ENCODE measurements around the gene STX18. TPM values are rescaled to one million over a fixed set of nuclear protein-coding genes. Genes with fewer than 3 reads are reported as not detected.

Gene STX18
- total RNA-seq, 4 donors from 2014 or later: 19.2 to 27.4 (median 20.7) TPM

GRCh38 chr4:4529392-4529791 lies 12.5 kb downstream of the STX18 start:
- Histone ChIP-seq H3K4me1 (peaks cover 0 to 8% of the 10 kb centered on the region in 2 donors), H3K27ac (no peak overlapping the region), H3K4me3 (no peak overlapping the region), H3K27me3 (no peaks in the 10 kb centered on the region), H3K36me3 (no peaks in the 10 kb centered on the region), H3K9me3 (no peaks in the 10 kb centered on the region)
- TF ChIP-seq POLR2A (IDR thresholded peaks at IDR 0.05): no peak
- TF ChIP-seq CTCF (IDR thresholded peaks at IDR 0.05 in 4 of 5, conservative IDR thresholded peaks at IDR 0.05 in 1 of 5): no peak
- in situ Hi-C loops (cut with MboI; ENCODE audit: low sequenced_read_pairs in 4 of 4) (loop anchor here in 2 of 4 donors (25.0 kb wide), 2 partner anchors 242 to 267 kb away; partner anchors contain the start of genes LYAR (in 1 of the 2) and ZBTB49 (in 1 of the 2)), intact Hi-C loops (cut with DNase I; ENCODE audit: low total_unique reads) (no loop called here)
- peak in 1 of 2 donors; percentile 19 for DNase-seq
- peak in 1 of 2 donors; percentile 46 for ATAC-seq

GRCh38 chr4:4526401-4526800 lies 15.4 kb downstream of the STX18 start:
- no peak overlapping the region for H3K27ac ChIP-seq
- DNase-seq (no peak), ATAC-seq (no peak)
- H3K4me3 ChIP-seq: no peak overlapping the region
- H3K36me3 ChIP-seq: no peaks in the 10 kb centered on the region
- in situ Hi-C loops (cut with MboI; ENCODE audit: low sequenced_read_pairs in 4 of 4) (loop anchor here in 2 of 4 donors (25.0 kb wide), 2 partner anchors 239 to 264 kb away; partner anchors contain the start of genes LYAR (in 1 of the 2) and ZBTB49 (in 1 of the 2)), intact Hi-C loops (cut with DNase I; ENCODE audit: low total_unique reads) (no loop called here)
- peaks cover 0 to 8% of the 10 kb centered on the region in 2 donors for H3K4me1 ChIP-seq
- TF ChIP-seq CTCF (IDR thresholded peaks at IDR 0.05 in 4 of 5, conservative IDR thresholded peaks at IDR 0.05 in 1 of 5): no peak
- H3K9me3 ChIP-seq: no peaks in the 10 kb centered on the region
- no peaks in the 10 kb centered on the region for H3K27me3 ChIP-seq

GRCh38 chr4:4524364-4524763 lies 17.5 kb downstream of the STX18 start:
- Histone ChIP-seq H3K9me3 (no peaks in the 10 kb centered on the region), H3K27ac (no peak overlapping the region), H3K36me3 (no peaks in the 10 kb centered on the region), H3K27me3 (no peaks in the 10 kb centered on the region), H3K4me3 (no peak overlapping the region), H3K4me1 (peaks cover 0 to 8% of the 10 kb centered on the region in 2 donors)
- TF ChIP-seq POLR2A (IDR thresholded peaks at IDR 0.05) (no peak), CTCF (IDR thresholded peaks at IDR 0.05 in 4 of 5, conservative IDR thresholded peaks at IDR 0.05 in 1 of 5) (no peak)
- ATAC-seq: no peak
- DNase-seq: no peak
- in situ Hi-C loops (cut with MboI; ENCODE audit: low sequenced_read_pairs in 4 of 4): no loop called here
- intact Hi-C loops (cut with DNase I; ENCODE audit: low total_unique reads): no loop called here

GRCh38 chr4:4521731-4522130 lies 20.1 kb downstream of the STX18 start:
- H3K27ac ChIP-seq: no peak overlapping the region

More at GRCh38 chr4:4521731-4522130, 20.1 kb downstream of the STX18 start:
- in situ Hi-C loops (cut with MboI; ENCODE audit: low sequenced_read_pairs in 4 of 4) (no loop called here), intact Hi-C loops (cut with DNase I; ENCODE audit: low total_unique reads) (no loop called here)
- H3K27me3 ChIP-seq: no peaks in the 10 kb centered on the region
- no peaks in the 10 kb centered on the region for H3K9me3 ChIP-seq
- H3K36me3 ChIP-seq: no peaks in the 10 kb centered on the region
- ATAC-seq (no peak), DNase-seq (no peak)
- H3K4me1 ChIP-seq: peaks cover 0 to 8% of the 10 kb centered on the region in 2 donors
- TF ChIP-seq CTCF (IDR thresholded peaks at IDR 0.05 in 4 of 5, conservative IDR thresholded peaks at IDR 0.05 in 1 of 5) (no peak), POLR2A (IDR thresholded peaks at IDR 0.05) (no peak)
- no peak overlapping the region for H3K4me3 ChIP-seq
